Suppressor macrophage (primary cell): ENCODE measurements around the gene HBS1L.
"Not testable (repeated sequence)": the region's sequence is repeated elsewhere in the genome, so short reads cannot be mapped to it uniquely, and the experiment has no call there.

Experiments used
- DNase-seq, 4 experiments: peaks; one replicate each; pipeline ENCODE4 v3.0.0-alpha.2; 2020 to 2022

The HBS1L gene

DNA sequence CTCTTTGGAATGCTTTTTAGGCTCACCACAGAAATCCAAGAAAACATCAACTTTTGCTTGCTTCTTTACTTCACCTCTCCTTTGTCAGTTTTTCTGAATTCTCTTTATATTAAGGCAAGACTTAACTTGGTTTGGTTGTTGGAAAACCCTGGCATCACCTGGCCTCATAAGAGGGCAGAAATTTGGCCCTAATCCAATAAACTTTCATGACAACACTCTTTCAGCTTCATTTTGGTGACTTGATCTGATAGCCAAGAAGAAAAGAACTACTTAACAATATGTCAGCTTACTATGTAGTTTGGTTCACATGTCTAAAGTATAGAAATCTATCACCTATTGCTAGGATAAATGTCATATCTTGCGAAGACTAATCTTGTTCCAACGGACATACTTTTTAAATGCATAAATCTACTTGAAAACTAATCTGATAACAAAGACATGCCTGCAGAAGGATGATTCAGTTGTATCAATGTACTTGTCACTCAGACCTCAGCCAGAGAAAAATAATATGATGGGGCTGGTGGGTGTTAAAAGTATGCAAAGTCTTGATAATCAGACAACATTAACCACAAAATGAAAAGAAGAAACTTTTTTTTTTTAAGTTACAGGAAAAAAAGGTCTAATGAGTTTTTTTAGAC lies 19.3 kb upstream of the HBS1L start:
- no peak for DNase-seq

DNA sequence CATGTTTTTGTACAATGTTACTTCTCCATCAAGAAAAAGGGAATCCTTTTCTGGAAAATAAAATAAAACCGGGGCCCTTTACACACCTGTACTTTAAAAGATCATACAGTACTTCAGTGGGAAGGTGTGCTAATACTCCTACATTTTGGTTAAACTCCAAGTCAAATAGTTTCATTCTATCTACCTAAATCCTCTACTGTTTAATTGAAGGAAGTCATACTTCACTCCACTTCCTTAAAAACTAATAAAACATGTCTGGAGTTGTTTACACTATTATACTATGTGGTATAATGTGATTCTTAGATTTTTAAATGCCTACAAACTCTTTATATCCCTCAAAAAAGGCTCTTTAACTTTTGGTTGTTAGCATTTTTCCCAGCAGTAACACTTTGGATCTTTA lies 18.6 kb upstream of the HBS1L start:
- DNase-seq: no peak

DNA sequence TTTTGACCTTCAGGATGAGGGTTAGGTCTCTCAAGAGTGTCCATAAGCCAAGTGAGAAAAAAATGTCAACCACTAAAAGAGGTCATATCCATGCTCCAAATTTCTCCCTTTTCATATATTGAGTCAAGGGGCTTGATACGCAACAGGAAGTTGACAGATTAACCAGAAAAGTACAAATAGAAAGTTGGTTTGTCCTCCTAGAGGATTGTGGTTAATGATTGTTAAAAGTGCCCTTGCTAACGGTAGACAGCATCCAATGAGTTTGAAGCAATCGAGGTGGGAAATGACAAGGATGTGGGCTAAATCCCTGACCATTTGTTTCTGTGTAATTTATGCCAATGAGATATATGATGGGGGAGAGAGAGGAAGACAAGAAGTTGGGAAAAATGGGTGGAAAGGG lies 18.1 kb upstream of the HBS1L start:
- DNase-seq: no peak

DNA sequence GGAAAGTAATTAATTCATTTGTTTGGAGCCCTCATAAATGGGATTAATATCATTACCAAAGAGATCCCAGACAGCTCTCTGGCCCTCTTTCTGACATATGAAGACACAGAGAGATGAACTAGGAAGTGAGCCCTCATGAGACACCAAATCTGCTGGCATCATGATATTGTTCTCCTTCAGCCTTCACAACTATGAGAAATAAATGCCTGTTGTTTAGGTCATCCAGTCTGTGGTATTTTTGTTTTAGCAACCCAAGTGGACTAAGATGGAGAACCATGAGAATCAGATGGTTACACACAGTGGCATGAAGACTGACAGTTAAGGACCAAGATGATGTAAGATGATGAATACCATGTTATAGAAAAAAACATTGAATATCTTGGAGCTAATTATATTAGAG lies 16.9 kb upstream of the HBS1L start:
- DNase-seq: peak; percentile 12 to 68 (median 48)

DNA sequence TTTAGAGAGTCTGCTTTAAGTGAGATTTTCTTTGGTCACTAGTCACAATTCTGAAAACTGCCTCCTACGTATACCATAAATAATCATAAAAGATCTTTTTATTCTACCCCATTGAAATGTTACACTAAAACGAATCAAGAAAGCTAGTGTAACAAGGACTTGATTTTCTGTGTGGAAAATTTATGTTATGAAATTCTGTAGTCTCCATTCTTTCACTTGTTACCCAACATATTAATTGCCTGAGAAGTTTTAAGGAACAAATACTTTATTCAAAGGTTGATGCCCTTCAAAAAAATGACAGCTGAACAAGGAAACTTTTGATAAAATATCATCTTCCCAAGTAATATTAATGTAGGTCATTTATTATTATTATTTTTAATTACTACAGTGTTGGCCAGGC lies 13.3 kb upstream of the HBS1L start:
- DNase-seq: no peak

DNA sequence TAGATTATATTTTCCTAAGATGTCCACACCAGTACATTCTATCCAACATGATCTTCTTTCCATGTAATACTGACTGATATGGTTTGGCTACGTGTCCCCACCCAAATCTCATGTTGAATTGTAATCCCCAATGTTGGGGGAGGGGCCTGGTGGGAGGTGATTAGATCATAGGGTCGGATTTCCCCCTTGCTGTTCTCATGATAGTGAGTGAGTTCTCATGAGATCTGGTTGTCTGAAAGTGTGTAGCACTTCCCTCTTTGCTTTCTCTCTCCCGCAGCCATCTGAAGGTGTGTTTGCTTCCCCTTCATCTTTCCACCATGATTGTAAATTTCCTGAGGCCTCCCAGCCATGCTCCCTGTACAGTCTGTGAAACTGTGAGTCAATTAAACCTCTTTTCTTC lies 12.2 kb upstream of the HBS1L start:
- peak; percentile 15 to 40 (median 30) for DNase-seq

DNA sequence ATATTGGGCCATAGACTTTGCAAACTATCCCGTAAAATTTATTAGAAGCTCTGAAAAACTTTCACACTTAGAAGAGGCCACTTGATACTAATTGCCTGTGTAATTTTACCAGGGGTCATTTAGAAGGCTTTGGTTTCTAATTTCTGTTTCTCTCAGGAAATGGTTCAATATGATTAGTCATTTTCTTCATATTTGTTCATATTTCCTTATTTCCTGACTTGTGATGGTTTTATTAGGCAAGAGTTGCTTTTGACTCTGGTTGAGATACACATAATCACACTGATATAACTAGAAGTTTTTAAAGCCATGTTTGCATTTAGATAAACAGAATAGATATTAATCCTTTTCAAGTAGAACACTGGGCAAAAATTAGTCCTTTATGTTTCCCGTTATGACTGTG lies 11.8 kb upstream of the HBS1L start:
- DNase-seq: peak in 2 of 4 experiments; percentile 51 to 52

DNA sequence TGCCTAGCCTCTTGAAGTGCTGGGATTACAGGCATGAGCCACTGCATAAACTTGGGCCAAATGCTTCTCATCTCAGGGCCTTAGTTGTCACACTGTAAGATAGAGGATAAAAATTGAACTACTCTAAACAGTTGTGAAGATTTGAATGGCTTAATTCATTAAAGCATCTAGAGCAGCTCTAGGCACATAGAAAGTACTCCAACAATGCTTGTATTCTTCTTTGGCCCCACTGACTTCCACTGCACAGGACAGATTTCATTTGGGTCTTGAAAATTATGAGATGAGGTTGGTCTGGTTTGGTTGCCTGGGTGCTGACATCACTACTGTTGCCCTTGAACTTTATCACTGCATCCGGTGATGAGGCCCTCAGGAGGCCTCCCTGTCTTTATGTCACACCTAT lies 10.0 kb upstream of the HBS1L start:
- DNase-seq: no peak

DNA sequence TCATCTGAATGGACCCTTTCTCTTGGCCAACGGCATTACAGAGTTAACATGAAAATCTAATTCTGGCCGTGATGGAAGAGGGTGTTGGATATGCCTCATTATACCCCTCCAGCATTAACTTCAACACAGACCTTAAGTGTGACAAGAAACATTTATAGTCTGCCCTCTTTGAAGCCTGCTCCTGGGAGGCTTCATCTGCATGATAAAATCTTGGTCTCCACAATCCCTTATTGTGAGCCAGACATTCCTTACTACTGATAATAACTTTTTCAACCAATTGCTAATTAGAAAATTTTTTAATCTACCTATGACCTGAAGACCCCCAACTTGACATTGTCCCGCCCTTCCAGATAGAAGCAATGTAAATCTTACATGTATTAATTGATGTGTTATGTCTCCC lies 9.3 kb upstream of the HBS1L start:
- DNase-seq: no peak

DNA sequence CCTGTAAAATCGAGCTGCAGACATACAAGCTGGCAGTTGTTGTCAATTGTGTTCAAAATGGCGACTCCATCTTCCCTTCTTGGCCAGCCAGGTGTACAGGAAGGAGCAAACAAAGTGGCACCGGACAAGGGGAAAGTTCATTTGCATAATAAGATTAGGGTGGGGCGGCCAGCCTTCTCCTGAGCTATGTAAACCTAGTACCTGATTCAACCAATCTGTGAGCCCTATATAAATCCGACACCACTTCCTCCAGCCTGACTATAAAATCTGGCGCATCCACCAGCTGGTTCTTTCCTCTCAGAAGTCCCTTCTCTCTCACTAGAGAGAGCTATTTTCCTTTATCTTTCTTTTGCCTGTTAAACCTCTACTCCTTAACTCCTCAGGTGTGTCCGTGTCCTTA lies 8.1 kb upstream of the HBS1L start:
- no peak for DNase-seq

DNA sequence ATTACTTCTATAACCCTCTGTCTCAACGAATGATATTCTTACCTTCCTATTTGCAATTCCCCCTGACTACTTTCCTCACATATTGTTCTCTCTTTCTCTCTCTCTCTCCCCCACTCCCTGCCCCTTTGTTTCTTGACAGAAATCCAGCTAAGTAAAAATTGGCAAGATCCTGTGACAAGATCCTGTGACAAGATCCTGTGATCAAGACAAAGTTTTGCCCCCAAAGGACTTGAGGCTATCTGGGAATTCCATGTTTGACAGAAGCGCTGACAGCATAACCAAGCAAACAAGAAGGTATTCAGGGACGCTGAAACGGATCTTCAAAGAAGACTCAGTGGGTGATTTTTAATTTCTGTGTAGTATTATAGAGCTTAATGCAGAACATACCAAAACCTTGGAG lies 5.5 kb upstream of the HBS1L start:
- DNase-seq: no peak

DNA sequence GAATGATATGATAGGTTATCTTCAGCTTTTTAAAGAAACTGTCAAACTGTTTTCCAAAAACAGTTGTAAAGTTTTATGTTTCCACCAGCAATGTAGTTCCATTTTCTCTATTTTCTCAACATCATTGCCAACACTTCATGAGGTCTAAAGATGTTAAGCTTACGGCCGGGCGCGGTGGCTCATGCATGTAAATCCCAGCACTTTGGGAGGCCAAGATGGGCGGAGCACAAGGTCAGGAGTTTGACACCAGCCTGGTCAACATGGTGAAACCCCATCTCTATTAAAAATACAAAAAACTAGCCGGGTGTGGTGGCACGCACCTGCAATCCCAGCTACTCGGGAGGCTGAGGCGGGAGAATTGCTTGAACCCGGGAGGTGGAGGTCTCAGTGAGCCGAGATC lies 3.7 kb upstream of the HBS1L start:
- DNase-seq: not testable (repeated sequence)

DNA sequence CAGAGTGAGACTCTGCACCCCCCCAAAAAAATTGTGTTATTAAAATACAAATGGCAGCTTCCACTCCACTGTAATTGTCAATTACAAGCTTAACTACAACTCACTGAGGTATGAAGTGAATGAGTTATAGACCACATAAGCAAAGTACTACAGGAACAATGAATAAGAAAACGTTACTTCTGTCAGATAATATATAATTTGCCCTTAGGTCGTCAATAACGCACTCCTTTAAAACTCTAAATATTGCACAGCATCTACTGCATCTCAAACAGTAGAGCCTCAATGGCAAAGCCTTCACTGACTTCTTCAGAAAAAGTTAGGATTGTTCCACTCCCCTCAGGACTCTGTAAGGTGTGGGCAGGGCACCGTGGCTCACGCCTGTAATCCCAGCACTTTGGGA lies 2.0 kb upstream of the HBS1L start:
- no peak for DNase-seq

DNA sequence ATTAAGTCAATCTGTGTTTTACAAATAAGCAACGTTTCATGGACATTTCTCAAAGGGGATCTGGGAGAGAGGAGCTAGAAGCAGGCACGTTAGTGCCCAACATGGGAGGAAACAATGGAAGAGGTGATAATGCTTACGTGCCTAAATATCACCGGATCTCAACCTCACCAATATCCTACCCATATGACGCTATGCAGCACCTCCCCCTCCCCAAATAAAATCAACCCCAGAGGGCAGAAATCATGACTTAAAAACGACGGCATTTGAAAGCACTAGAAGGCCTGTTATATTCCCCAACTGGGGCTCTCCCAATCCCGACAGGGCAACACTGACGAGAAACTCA lies 425 bp downstream of the HBS1L start:
- peak in 2 of 4 experiments; percentile 11 to 12 for DNase-seq

DNA sequence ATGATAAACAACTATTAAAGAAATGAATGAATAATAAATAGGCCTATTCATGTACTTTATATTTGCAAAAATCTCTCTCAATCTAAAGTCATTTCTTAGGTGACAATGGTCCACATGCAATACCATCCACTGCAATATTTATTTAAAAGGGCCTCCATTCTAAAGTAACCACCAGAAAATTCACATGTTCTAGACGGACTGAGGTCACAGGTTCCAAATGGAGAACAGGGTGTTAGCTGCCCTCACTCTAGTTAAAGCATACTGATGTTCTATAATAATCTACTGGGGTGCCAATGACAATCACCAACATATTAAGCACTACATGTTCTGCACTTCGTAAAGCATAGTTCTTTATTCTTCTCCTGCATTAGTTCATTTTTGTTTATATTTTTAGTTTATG lies 1.2 kb downstream of the HBS1L start:
- DNase-seq: peak in 1 of 4 experiments; percentile 8

DNA sequence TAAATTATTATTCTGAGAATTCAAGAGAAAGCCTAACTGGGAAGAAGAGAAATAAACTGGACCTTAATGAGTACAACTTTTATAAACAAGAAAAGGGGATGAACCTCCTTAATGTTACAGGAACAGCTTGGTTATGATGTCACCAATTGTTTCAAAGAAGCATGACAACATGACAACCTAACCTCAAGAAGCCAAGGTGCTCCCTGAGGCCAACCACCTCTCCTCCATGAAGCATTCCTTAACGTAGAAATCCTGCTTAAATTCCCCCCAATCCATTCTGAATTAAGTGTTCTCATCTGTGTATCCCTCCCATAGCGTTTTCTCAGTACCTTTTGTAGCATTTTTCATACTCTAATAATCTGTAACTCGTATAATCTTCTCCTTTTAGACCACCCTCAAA lies 1.7 kb downstream of the HBS1L start:
- DNase-seq: peak in 1 of 4 experiments; percentile 10

DNA sequence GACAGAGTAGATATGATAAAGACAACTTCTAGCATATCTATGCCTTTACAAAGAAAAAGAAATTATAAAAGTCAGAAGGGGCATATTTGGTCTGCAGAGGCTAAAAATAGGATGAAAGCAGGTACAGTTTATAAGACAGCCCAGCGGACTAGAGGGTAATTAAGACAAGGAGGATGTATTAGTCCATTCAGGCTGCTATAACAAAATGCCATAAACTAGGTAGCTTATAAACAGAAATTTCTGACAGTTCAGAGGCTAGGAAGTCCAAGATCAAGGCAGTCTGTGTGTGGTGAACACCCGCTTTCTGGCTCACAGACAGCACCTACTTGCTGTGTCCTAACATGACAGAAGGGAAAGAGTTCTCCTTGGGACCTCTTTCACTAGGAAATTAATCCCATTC lies 5.7 kb downstream of the HBS1L start:
- DNase-seq: no peak

DNA sequence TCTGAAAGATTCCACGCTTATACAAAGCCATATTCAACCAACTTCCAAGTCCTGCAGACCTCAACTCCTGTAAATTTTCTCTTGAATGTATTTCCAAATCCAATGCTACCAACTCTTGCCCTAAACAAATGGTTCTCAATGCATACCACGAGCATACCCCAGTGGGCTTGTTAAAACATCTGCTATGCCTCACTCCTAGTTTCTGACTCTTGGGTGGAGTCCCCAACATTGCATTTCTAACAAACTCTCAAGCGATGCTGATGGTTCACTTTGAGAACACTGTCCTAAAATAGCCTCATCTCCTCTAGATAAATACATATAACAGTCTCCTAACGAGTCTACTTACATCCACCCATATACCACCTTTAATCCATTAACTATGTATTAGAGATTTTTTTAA lies 7.3 kb downstream of the HBS1L start:
- no peak for DNase-seq

DNA sequence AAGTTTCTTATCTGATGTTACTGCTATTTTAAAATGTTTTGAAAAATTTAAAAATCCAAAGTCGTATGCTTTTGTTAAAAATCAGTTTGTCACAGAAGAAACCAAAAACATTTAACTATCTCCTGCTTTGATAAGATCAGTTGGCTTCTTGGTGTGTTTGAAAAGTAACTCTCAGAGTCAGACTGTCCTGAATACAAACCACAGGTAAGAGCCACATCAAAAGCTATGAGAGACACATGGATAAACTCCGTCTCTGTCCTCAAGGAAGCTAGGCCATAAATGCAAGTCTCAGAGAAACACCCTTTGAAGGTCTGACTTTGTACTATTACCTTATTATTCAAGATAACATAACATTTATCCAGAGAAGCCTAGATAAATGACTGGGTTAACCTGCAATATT lies 7.7 kb downstream of the HBS1L start:
- no peak for DNase-seq

DNA sequence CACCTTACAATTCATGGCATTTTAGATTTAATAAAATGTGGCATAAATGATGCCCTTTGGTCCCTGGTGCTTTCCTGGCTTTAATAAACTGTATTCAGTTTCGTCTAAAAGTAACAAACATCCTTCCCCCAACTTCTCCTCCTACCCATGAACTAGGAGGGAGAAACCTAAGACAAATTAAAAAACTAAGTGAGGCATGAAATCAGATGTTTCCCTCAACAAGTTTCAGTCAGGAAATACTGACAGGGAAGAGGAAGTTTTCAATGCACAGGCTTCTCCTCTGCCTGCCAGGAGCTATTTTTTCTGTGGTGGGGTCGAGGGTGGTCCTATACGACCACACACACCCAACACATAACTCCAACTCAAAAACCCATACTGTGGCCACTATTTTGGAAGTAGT lies 10.0 kb downstream of the HBS1L start:
- DNase-seq: peak in 2 of 4 experiments; percentile 12 to 38

DNA sequence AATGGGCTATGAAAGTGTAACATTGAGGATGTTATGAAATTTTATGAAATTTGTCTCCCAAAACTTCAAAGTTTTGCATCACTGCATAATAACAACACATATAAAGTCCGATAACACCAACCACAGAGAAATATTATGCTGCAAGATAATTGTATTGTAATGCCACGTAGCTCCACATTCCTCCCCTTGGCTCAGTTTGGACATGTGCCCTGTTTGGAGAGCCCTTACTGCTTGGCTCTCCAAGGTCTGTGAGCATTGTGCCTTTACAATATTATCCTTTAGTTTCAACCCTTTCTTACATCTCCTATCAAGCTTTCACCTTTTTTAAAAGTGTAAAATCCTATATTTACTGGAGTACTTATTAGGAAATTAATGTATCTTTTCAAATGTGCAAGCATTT lies 10.8 kb downstream of the HBS1L start:
- no peak for DNase-seq

DNA sequence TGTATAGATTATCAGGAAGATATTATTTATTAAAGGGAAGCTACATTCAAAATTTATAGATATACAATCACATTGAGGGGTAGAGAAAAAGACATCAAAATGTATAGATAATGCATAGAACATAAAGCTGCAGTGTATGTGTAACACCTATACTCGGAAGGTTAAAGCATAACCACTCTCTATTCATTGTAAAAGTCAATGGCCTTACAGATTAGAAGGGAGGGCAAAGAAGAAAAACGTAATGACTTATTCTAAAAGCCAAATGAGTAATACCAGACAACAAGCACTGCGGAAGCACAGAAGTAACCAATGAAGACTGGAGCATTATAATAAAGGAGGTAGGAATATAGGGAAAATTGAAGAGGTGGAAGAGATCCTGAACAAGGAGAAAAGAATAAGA lies 11.3 kb downstream of the HBS1L start:
- no peak for DNase-seq

DNA sequence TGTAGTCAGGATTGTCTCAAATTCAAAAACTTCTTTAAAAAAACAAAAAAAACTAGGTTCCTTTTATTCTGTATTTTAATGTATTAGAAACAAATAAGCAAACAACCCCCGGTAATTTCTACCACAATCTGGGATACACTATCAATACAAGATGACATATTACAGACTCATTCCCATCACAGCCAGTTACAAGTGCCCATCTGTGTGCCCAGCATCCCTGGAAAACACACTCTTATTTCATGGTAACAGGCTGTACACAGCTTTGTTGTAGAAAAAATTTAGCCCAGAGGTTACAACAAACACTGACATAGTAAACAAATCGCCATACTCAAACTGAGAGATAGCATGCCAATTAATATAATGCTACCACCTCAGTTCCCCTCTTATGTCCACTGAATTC lies 16.3 kb downstream of the HBS1L start:
- DNase-seq: no peak

DNA sequence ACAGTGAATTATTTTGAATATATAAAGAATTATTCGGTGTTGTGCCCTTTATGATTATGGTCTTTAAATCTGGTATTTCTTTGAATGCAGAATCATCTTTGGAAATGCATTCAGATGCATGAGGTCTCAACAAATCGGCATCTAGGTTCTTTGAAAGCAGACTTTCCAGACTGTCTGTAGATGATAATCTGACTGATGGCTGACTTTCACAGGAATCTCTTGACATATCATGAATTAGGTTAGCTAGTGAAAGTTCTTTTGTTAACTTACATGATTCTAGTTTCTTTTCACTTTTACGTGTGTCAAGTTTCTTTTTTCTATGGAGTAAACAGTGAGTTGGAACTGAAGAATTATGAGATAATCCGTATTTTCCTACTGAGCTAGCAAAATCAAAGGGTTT lies 17.1 kb downstream of the HBS1L start:
- no peak for DNase-seq

DNA sequence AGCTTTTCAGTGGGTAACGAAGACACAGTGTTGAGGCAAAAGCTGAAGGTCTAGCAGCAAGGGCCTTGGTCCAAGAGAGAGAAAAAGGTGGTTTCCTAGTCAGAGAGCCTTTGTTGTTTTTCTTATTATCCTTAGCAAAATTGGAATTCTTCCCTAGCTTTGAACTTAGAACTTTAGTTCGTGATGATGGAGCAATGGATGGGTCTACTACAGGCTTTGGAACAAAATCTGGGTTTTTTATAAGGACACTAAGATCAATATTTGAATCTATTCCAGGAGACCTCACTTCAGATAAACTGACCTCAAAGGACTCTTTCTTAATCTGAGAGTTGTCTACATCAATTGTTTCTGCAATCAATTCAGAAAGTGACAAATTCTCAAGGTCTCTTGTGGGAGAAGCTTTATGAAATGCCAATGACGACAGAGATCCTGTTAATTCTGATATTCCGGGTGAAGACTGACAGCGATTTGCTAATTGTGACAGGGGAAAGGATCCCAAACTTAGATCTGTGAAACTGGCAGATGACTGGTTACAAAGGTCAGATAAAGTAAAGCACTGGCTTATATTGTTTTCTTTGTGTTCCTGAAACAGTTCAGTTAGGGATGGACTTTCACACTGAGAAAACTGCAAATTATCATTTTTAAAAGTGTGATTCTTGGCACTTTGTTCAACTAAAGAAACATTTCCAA lies 17.7 kb downstream of the HBS1L start:
- no peak for DNase-seq
